ENCODE results near the gene BDP1.

DNA sequence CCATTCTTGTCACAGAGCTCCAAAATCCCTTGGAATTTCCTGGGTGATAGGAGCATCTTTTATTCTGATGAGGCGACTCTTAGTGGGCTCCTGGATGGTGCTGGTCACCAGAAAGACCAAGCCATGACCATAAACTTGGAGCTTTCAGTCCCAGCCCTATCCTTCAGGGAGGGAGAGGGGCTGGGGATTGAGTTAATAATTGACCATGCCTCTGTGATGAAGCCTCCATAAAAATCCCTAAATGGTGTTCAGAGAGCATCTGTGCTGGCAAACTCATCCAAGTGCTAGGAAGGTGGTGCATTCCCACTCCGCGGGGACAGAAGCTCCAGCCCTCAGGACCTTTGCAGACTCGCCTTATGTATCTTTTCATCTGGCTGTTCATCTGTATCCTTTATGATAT, 160.4 kb downstream of the BDP1 start:
- no peak for TF ChIP-seq CTCF (IDR thresholded peaks at IDR 0.05 in 4 of 5, conservative IDR thresholded peaks at IDR 0.05 in 1 of 5)
- no peak for TF ChIP-seq POLR2A (IDR thresholded peaks at IDR 0.05)
